ENCODE measurements around the gene IDH3A. TPM values are rescaled to one million over a fixed set of nuclear protein-coding genes. Genes with fewer than 3 reads are reported as not detected.

Gene IDH3A
- polyA plus RNA-seq (ENCODE audit: low read depth in 6 of 6) = 100 to 1,000 TPM in 1 of 6 donors, 10 to 100 TPM in 5; 69.1 to 116 (median 76.7) TPM

DNA sequence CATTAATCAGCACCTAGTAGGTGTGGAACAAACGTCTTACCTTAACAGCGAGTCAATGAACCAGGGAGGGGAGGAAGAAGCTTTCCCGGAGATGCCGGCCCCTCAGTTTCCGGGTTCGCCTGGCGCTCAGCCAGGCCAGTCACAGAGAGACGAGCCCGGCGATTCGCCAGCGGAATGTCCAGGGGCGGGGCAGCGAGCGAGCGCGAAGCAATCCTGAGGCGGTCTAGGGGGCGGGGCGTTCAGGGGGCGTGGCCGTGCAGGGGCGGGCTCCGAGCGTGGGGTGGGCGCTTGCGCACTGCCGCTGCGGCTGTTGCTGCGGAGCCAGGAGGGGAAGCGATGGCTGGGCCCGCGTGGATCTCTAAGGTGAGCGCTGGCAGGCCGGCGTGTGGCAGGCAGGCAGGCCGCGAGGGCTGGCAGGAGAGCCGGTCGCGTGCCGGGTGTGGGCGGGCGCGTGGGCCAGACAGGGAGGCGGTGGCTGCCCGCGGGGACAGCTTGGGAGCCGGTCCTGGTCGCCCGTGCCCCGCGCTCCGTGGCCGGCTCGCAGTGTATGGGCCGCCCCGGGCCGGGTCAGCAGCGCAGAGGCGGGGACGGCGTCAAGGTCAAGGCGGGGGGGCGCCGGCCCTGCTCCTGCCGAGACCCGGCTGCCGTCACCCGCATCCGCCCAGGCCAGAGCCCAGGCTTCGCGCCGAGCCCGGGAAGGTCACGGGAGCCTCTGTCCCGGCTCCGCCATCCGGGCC lies at the start of gene IDH3A:
IDH3A (plus strand) TSS at position 295 of the 737 bp plus-strand sequence; CDS start at position 337, 42 bp downstream.
- no peaks in the 10 kb centered on the region for H3K27me3 Mint-ChIP-seq
- H3K27ac Mint-ChIP-seq = peak within 1 kb of the TSS; percentile 91 to 97 (median 94)
- H3K4me1 Mint-ChIP-seq = peaks cover 34 to 46% (median 36%) of the 10 kb centered on the region in 3 donors

DNA sequence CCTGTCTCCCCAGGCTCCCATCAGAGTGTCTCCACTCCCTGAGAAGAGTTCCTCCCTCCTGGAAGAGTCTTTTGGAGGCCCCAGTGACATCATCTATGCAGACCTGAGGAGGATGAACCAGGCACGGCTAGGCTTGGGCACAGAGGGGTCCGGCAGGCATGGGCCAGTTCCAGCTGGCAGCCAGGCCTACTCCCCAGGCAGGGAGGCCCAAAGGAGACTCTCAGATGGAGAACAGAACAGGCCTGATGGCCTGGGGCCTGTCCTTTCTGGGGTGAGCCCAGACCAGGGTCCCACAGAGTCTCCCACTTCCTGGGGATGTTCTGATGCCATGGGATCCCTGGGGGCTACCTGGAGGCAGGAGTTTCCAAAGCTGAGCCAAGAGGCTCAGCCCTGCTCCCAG lies 48.3 kb upstream of the IDH3A start:
- no peaks in the 10 kb centered on the region for H3K36me3 Mint-ChIP-seq
- H3K27ac Mint-ChIP-seq = peak overlapping the region in 1 of 6 donors; percentile 82

More for the DNA sequence above, at the start of gene IDH3A:
- Mint-ChIP-seq H3K9me3 (no peaks in the 10 kb centered on the region), H3K4me3 (peak within 1 kb of the TSS; percentile 85 to 97 (median 96)), H3K36me3 (no peaks in the 10 kb centered on the region)
- DNase-seq (peak; percentile 97), ATAC-seq (ENCODE audit: low read depth in 2 of 2) (peak; percentile 89 to 92)

DNA sequence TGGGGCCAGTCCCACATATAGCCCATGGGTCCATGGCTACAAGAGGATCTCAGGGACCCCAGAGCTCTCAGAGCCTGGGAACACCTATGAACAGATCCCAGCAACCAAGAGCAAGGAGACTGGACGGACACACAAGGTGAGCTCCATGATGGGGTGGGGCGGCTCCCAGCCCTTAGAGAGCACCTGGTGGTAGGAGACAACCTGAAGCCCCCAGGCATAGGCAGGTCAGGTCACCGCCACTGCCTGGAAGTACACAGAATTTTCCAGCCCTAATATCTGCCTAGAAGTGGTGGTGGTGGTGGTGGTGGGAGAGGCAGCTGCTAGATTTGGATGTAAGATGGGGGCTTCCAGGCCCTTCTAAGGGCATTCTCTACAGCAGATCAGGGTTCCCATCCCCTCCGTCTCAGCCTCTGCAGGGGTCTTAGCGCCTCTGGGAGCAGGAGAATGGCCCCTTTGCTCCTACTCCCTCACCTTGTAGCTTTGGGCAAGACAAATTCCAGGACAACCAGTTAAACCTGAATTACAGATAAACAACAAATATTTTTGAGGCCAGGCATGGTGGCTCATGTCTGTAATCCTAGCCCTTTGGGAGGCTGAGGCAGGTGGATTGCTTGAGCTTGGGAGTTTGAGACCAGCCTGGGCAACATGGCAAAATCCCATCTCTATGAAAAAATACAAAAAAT lies 47.6 kb upstream of the IDH3A start:
- H3K27ac Mint-ChIP-seq = no peak overlapping the region
- ATAC-seq (ENCODE audit: low read depth in 2 of 2) (no peak), DNase-seq (no peak)
- no peaks in the 10 kb centered on the region for H3K36me3 Mint-ChIP-seq
- no peaks in the 10 kb centered on the region for H3K27me3 Mint-ChIP-seq
- H3K4me3 Mint-ChIP-seq = no peak overlapping the region
- no peaks in the 10 kb centered on the region for H3K9me3 Mint-ChIP-seq
- no peaks in the 10 kb centered on the region for H3K4me1 Mint-ChIP-seq

More for the DNA sequence above, 48.3 kb upstream of the IDH3A start:
- Mint-ChIP-seq H3K9me3 (no peaks in the 10 kb centered on the region), H3K4me1 (no peaks in the 10 kb centered on the region), H3K4me3 (no peak overlapping the region), H3K27me3 (no peaks in the 10 kb centered on the region)
- DNase-seq (no peak), ATAC-seq (ENCODE audit: low read depth in 2 of 2) (no peak)

DNA sequence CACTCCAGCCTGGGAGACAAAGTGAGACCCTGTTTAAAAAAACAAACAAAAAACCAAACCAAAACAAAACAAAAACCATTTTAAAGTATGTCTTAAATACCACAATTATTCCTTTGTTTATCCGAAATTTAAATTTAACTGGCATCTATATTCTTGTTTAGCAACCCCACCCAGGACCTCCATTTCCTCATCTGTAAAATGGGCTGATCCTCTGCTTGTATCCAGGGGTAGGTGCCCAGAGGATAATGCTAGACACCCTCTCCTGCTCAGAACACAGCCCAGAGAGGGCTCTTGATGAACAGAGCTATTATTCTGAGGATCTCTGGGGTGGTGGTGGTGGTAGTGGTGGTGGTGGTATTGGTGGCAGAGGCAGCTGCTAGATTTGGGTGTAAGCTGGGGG lies 47.0 kb upstream of the IDH3A start:
- Mint-ChIP-seq H3K9me3 (no peaks in the 10 kb centered on the region), H3K4me1 (no peaks in the 10 kb centered on the region), H3K36me3 (no peaks in the 10 kb centered on the region), H3K4me3 (no peak overlapping the region), H3K27me3 (no peaks in the 10 kb centered on the region), H3K27ac (no peak overlapping the region)
- ATAC-seq (ENCODE audit: low read depth in 2 of 2) (no peak), DNase-seq (no peak)

DNA sequence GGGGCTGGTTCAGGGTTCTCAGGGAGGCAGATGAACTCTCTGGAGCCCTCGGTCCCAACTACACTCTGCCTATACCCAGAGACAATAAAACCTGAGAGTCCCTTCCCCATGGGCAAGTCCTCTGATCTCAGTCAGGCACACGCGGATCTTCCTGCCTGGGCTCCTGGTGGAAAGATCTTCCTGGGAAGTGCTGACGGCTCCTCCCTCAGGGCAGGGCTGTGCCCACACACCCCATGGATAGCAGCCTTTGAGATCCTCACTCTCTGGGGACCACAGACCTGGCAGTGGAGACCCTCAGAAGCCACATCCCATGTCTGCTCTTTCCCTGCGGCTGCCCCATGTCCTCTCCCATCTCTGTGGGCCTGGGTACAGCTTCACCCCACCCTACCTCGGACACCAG lies 46.4 kb upstream of the IDH3A start:
- H3K4me3 Mint-ChIP-seq = no peak overlapping the region

DNA sequence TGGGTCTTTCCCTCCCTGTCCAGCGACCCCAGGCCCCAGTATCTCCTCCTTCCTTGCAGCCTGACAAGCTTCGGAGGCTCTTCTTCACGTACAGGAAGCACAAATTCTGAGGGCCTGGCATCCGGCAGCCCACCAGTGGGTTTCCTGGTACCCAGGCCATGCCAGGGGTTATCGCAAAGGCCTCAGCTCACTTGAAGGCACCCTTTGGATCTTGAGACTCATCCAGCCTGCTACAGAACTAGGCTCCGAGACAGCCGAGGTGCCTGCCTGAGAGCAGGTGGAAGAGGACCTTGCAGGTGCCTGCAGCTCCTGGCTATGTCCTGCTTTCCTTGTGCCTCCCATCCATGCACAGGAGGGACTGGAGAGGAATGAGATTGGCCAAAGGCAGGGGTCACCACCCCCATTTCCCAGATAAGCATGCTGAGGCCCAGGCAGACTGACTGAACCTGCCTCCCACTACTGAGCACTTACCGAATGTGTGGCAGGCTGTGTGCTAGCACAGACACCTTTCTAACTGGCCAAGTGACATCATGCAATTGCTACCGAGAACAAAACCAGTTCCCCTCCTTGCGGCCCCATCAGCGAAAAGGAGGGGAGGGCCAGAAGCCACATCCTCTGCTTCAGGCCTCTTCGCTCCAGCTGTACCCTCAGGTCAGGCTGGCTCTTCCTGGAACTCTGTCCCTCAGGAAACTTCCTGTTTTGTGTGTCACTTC lies 45.6 kb upstream of the IDH3A start:
- no peaks in the 10 kb centered on the region for H3K9me3 Mint-ChIP-seq
- H3K27ac Mint-ChIP-seq = peak overlapping the region in 1 of 6 donors; percentile 79
- no peak overlapping the region for H3K4me3 Mint-ChIP-seq
- no peaks in the 10 kb centered on the region for H3K36me3 Mint-ChIP-seq
- ATAC-seq (ENCODE audit: low read depth in 2 of 2) (no peak), DNase-seq (no peak)
- no peaks in the 10 kb centered on the region for H3K27me3 Mint-ChIP-seq
- peaks cover 0 to 3% (median under 1%) of the 10 kb centered on the region in 3 donors for H3K4me1 Mint-ChIP-seq

More for the DNA sequence above, 46.4 kb upstream of the IDH3A start:
- H3K27ac Mint-ChIP-seq = peak overlapping the region in 1 of 6 donors; percentile 79
- no peaks in the 10 kb centered on the region for H3K9me3 Mint-ChIP-seq
- H3K36me3 Mint-ChIP-seq = no peaks in the 10 kb centered on the region
- H3K27me3 Mint-ChIP-seq = no peaks in the 10 kb centered on the region
- no peak for ATAC-seq (ENCODE audit: low read depth in 2 of 2)
- DNase-seq = no peak
- H3K4me1 Mint-ChIP-seq = no peaks in the 10 kb centered on the region

DNA sequence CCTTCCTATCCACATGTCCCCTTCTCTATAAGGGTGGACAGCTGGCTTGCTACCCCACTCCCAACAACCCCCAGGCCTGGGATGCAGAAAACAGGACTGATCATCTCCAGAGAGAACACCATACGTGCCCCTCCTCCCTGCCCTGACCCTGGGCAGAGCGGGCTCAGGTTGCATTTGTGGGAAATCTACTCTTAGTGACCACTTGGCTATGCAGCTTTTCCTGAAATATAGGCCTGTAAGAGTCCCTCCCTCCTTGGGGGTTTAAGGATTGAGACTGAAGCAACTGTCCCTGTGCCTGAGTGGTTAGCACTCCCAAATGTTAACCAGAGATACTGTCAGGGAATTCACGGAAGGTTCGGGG lies 45.1 kb upstream of the IDH3A start:
- Mint-ChIP-seq H3K36me3 (no peaks in the 10 kb centered on the region), H3K4me3 (no peak overlapping the region), H3K9me3 (no peaks in the 10 kb centered on the region), H3K27me3 (no peaks in the 10 kb centered on the region), H3K4me1 (peaks cover 0 to 4% (median 3%) of the 10 kb centered on the region in 3 donors), H3K27ac (peak overlapping the region in 1 of 6 donors; percentile 79)
- DNase-seq = no peak
- ATAC-seq (ENCODE audit: low read depth in 2 of 2) = no peak

DNA sequence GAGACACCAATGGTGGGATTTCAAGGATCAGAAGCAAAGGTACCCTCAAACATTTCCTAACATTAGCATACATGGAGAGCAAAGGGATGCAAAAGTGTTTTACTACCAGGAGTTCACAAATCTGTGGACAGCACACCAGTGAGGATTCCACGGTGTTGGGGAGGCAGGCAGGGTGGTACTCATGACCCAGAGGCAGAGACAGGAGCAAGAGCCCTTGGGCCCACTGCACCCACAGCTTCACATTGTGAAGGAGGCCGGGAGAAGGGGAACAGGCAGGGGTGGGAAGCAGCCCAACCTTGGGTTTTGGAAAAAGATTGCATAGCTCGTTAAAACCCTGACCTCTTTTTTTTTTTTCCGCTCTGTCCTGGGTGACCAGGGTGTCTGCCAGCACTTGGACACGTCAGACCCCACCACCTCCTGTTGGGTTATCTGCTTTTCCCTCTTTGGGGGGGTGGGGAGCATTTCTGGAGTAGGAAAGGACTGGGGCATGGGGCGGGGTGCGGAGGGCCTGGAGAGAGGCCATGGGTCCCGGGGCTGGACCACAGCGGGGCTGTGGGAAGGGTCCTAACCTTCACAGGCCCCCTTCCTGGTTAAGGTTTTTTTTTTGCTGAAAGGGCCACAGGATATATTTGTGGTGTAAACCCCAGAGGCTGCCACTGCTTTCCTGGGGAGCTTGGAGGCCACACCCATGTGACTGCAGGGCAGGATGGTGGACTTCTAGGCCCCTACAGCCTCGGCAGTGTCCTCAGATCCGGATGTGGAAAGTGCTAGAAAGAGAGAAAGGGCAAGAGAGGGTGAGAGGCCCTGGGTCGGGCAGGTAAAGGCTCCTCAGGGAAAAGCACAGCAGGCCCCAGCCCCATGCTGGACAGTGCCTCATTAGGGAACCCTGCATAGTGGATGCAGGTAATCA lies 44.3 kb upstream of the IDH3A start:
- Mint-ChIP-seq H3K27ac (peak overlapping the region in 2 of 6 donors; percentile 39 to 54), H3K9me3 (no peaks in the 10 kb centered on the region), H3K36me3 (no peaks in the 10 kb centered on the region), H3K4me1 (peaks cover 0 to 4% (median 3%) of the 10 kb centered on the region in 3 donors), H3K4me3 (no peak overlapping the region), H3K27me3 (no peaks in the 10 kb centered on the region)
- DNase-seq (no peak), ATAC-seq (ENCODE audit: low read depth in 2 of 2) (no peak)

DNA sequence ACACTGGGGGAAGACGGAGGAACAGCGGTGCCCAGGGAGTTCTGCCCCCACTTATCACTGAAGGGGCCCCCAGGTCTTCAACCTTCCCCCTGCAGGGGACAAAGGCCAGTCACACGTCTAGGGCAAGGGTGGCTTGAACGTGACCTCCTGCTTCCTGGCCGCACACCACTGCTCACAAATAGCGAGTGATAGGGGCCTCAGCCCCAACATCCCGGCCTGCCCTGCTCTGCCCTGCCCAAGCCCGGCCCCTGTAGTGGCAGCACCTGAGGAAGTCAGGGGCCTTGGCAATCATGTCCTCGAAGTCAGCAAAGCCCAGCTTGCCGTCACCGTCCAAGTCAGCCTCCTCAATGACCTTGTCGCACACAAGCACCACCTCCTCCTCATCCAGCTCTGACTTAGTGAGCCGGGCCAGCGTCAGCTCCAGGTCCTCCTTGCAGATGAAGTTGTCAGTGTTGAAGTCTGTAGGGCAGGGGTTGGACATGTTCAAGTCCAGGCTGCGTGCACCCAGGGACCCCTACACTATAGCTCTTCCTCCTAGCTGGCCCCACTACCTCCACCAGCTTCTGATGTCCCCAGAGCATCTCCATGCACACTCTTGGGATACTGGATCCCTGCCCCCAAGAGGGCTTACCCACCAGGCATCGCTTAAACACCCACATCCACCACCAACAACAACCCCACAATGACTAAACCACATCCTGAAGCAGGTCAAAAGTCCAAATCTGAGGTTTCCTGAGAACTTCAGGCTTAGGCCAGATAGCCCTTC lies 43.5 kb upstream of the IDH3A start:
- Mint-ChIP-seq H3K9me3 (no peaks in the 10 kb centered on the region), H3K27ac (peak overlapping the region in 1 of 6 donors; percentile 39), H3K4me3 (no peak overlapping the region), H3K27me3 (no peaks in the 10 kb centered on the region), H3K4me1 (peaks cover 0 to 4% (median 3%) of the 10 kb centered on the region in 3 donors), H3K36me3 (no peaks in the 10 kb centered on the region)
- DNase-seq (no peak), ATAC-seq (ENCODE audit: low read depth in 2 of 2) (no peak)

DNA sequence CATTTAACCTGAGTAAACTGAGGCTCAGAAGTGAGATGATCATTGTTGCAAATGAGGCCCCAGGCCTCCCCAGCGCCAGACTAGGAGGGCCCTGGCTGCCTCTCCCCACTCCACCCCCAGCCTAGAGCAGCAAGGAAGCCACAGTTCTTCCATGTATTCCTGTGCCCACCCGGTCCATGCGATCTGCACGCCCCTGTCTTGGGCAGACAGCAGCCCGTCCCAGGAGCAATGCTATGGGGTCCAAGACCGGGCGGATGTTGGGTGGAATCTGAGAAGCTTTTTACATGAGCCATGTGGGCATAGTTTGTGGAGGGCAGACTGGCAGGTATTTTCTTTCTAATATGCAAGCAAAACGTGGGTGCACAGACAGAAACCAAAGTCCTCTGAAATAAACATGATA lies 41.7 kb upstream of the IDH3A start:
- Mint-ChIP-seq H3K36me3 (no peaks in the 10 kb centered on the region), H3K27ac (no peak overlapping the region), H3K9me3 (no peaks in the 10 kb centered on the region), H3K4me3 (no peak overlapping the region), H3K27me3 (no peaks in the 10 kb centered on the region), H3K4me1 (peaks cover 0 to 4% (median 3%) of the 10 kb centered on the region in 3 donors)
- ATAC-seq (ENCODE audit: low read depth in 2 of 2) = no peak
- DNase-seq = no peak

DNA sequence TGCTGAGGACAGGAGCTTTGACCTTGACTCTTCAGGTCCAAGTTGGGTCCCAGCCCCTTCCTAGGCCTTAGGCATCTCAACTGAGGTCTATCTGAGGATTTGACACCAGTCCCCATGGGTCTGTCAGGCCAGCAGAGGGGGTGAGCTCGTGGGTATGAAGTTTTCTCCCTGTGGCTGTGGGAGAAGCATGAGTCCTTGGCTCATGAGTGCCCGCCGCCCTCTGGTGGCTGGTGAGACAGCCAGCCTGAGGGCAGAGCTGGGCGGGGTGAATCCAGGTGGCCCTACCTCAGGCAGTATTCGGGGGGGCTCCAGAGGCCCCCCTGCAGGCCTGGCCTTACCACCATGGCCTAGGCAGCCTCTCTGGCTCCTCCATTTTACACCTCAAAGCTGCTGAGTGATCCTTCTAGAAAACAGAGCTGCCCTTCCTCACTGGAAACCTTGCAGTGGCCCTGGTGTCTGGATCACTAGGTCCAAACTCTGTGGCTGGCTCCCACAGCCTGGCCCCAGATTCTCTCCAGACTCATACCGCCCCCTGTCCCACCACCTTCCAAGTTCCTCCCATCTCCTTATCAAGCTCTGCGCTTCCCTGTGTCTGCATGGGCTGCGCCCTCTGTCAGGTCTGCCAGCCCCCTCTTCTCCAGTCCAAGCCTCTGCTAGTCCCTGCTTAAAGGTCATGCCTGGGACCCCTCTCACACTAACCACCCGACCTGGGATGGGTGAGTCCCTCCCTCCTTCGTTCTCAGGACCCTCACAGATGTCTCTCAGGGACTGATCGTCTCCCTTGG lies 40.7 kb upstream of the IDH3A start:
- peaks cover 4 to 10% (median 6%) of the 10 kb centered on the region in 3 donors for H3K4me1 Mint-ChIP-seq

DNA sequence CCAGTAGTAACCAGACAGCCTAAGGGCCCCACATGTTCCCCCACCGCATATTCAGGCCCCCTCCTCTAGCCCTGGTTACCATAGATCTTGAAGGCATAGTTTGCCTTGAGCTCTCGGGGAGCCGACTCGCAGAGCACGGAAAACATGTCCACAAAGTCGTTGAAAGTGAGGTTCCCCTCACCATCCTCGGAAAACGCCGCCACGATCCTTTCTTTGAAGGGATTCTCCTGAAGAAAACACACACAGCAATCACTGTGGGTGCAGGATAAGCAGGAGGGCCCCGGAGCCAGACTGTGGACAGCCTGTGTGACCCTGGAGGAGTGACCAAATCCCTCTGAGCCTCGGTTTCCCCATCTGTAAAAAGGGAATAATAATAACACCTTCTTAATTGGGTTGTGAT lies 40.0 kb upstream of the IDH3A start:
- DNase-seq = no peak
- no peak overlapping the region for H3K4me3 Mint-ChIP-seq
- no peaks in the 10 kb centered on the region for H3K27me3 Mint-ChIP-seq
- H3K9me3 Mint-ChIP-seq = no peaks in the 10 kb centered on the region
- H3K36me3 Mint-ChIP-seq = no peaks in the 10 kb centered on the region
- H3K4me1 Mint-ChIP-seq = peaks cover 4 to 14% (median 8%) of the 10 kb centered on the region in 3 donors
- H3K27ac Mint-ChIP-seq = peak overlapping the region in 1 of 6 donors; percentile 42
- ATAC-seq (ENCODE audit: low read depth in 2 of 2) = no peak

More for the DNA sequence above, 40.7 kb upstream of the IDH3A start:
- no peaks in the 10 kb centered on the region for H3K9me3 Mint-ChIP-seq
- ATAC-seq (ENCODE audit: low read depth in 2 of 2) (peak; percentile 87 to 89), DNase-seq (peak; percentile 73)
- H3K4me3 Mint-ChIP-seq = no peak overlapping the region
- no peaks in the 10 kb centered on the region for H3K36me3 Mint-ChIP-seq
- no peaks in the 10 kb centered on the region for H3K27me3 Mint-ChIP-seq
- H3K27ac Mint-ChIP-seq = peak overlapping the region in 3 of 6 donors; percentile 7 to 76 (median 52)
